Measurements from ENCODE around the gene FDX2.

GRCh38 chr19:10317045-10317856 lies 1.4 kb upstream of the FDX2 start:
- TF ChIP-seq CTCF (IDR thresholded peaks at IDR 0.05) = no peak
- TF ChIP-seq POLR2AphosphoS5 (IDR thresholded peaks at IDR 0.05) = no peak
- TF ChIP-seq POLR2A (IDR thresholded peaks at IDR 0.05) = no peak
